HTR-8/SVneo (cell line): ENCODE measurements around the gene INTS11.
A peak's percentile ranks its signal among the peaks of the same experiment; 100 is the strongest.
"Not testable (repeated sequence)": the region's sequence is repeated elsewhere in the genome, so short reads cannot be mapped to it uniquely, and the experiment has no call there.

Experiments used
- DNase-seq: peaks from one replicate; pipeline ENCODE4 v3.0.0; 2011; ENCODE audit warnings: low spot score, mixed read lengths; ENCODE audit not compliant: insufficient read length
- FAIRE-seq: peaks from 2 replicates; lab custom pipeline; 2011; peaks lifted over from hg19 to GRCh38; lab: Jason Lieb, UNC

The INTS11 gene

GRCh38 chr1:1316199-1316598 lies 8.3 kb downstream of the INTS11 start:
- FAIRE-seq, DNase-seq: not testable (repeated sequence)

GRCh38 chr1:1315435-1315954 lies 9.0 kb downstream of the INTS11 start:
- no peak for FAIRE-seq
- DNase-seq, result no peak

DNA sequence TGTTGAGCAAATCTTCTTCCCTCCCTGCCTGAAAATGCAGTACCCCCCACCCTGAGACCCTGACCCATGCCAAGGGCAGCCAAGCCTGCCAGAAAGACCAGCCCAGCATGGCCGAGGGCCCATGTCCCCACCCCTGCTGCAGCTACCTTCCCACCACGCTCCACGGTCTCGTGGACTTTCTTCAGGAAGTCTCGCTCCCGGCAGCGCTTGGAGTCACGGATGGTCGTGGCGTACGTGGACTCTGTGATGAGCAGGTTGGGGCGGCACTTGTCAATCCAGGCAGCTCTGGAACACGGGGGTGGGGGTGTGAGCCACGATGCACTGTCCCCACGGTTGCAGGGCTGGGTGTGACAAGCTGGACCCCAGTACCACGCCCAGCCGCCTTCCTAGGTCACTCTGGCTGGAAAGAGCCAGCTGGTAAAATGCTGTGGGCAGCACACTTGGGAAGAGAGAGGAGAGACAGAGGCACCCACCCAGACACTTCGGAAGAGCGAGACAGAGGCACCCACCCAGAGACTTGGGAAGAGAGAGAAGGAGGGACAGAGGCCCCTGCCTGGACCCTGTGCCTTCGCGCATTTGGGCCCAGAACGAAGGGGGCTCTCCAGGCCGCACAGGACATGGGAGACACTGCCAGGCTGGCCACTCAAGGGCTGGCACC lies 9.7 kb downstream of the INTS11 start:
- DNase-seq, result no peak
- no peak for FAIRE-seq

- DNase-seq (no peak), FAIRE-seq (no peak)
Measured at GRCh38 chr1:1314237-1314586, 10.2 kb downstream of the INTS11 start.

GRCh38 chr1:1313500-1314236 lies 10.8 kb downstream of the INTS11 start:
- no peak for FAIRE-seq

DNA sequence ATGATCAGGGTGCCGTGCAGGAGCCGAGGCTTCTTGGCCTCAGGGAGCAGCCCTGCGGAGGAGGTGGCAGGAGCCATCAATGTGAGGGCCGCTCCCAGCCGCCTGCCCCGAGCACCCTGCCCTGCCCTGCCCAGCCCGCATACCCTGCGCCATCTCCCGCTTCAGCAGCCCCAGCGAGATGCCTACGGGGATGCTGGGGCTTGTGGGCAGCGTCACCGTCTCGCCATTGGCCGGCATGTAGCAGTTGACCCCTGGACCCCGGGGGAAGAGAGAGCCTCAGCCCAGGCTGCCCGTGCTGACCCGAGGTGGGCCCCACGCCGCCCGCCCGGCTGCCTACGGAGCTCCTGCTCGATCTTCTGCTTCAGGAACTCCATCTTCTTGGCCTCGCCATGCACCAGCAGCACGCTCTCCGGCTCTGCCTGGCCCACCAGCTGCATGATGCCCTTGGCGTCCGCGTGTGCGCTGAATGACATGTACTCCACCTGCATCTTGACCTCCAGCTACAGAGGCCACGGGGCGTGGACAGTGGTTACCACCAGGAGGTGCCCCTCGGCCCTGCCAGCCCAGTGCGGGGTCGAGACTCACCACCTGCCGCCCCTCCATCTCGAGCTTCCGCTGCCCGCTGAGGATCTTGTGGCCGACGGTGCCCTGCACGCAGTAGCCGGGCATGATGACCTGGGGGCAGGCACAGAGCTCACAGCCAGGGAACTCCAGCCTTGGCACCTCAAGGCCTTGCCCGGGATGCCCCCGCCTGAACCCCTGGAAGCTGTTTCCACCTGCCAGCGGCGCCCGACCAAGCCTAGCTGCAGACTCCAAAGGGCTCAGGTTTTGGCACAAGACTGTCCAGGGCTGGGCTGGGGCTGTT lies 11.8 kb downstream of the INTS11 start:
- FAIRE-seq (no peak), DNase-seq (no peak)

More at GRCh38 chr1:1313500-1314236, 10.8 kb downstream of the INTS11 start:
- no peak for DNase-seq

- no peak for FAIRE-seq
Measured at GRCh38 chr1:1311107-1312104, 13.1 kb downstream of the INTS11 start.

GRCh38 chr1:1310476-1311053 lies 13.9 kb downstream of the INTS11 start:
- DNase-seq, result no peak
- FAIRE-seq, result no peak

More at GRCh38 chr1:1311107-1312104, 13.1 kb downstream of the INTS11 start:
- DNase-seq, result no peak

GRCh38 chr1:1310109-1310385 lies 14.4 kb downstream of the INTS11 start:
- FAIRE-seq, result no peak
- DNase-seq, result no peak

DNA sequence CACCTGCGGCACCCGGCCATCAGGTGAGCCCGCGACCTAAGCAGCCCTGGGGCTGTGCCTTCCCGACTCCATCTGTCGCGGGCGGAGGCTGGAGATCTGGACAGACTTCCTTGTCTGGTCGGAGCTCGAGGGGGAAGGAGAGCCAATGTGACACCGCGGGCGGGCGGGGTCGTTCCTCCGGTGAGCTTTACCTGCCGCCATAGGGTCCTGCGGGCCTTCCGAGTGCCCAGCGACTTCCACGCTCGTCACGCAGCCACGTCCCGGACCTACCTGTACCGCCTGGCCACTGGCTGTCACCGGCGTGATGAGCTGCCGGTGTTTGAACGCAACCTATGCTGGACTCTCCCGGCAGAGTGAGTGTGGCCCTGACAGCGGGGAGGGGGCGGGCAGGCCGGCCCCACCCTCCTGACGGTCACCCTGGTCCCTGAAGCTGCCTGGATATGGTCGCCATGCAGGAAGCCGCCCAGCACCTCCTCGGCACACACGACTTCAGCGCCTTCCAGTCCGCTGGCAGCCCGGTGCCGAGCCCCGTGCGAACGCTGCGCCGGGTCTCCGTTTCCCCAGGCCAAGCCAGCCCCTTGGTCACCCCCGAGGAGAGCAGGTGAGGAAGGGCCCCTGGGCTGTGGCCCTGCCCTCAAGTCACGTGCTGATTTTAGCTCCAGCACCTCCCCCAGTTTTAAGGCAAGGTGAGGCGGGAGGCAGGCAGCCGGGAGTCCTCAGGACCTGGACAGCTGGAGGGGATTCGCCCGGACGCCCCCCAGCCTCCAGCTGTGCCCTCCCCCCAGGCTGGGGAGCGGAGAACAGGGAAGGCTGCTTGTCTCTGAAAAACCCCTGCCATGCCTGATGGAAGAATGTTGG lies 15.0 kb downstream of the INTS11 start:
- FAIRE-seq (no peak), DNase-seq (no peak)

DNA sequence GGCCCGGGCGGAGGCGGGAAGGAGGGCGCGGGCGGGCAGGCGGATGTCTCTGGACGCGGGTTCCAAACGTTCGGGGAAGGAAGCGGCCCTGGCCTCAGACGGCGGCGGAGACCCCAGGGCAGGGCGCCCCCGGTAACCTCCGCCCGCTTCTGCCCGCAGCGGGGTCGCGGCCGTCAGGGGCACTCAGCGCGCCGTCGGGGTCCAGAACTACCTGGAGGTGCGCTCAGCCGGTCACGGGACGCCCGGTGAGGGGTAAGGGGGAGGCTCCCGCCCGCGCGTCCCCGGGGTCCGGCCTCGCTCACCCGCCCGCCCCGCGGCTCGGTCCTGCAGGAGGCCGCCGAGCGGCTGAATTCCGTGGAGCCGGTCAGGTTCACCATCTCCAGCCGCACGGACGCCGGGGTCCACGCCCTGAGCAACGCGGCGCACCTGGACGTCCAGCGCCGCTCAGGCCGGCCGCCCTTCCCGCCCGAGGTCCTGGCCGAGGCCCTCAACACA lies 15.7 kb downstream of the INTS11 start:
- FAIRE-seq (no peak), DNase-seq (no peak)

GRCh38 chr1:1307923-1308755 lies 16.3 kb downstream of the INTS11 start, which contains the start of the genes ACAP3 and PUSL1:
Gene ACAP3, minus strand, starts transcription at chr1:1307930. Its CDS starts 115 bp downstream, at chr1:1307815.
Gene PUSL1, plus strand, starts transcription at chr1:1308597. Its CDS starts 47 bp downstream, at chr1:1308644.
- DNase-seq (peak; percentile 91), FAIRE-seq (peak; percentile 92)

- no peak for FAIRE-seq
Measured at GRCh38 chr1:1307261-1307922, 17.1 kb downstream of the INTS11 start.

DNA sequence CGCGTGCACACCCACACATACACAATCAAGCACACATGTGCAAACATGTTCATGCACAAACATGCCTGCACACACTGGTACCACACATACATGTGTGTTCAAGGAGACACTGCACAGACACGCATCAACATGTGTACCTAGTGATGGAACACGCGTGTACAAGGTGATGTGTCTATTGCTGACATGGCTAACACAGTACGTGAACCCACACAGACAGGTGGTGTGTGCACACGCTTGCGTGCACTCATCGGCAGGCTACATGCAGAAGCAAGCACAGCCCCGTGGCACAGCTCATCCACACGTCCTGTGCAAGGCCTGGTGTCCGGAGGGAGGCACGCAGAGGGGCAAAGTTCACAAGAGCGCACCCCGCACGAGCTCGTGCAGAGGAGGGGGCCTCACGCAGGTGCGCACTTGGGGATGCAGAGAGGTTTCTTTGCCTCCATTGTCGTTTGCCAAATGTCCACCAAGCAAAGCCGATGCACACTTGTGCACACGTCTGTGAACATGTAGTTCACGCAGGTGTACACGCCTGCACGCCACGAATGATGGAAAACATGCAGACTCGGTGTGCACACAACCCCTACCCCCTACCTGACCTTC lies 17.7 kb downstream of the INTS11 start:
- FAIRE-seq (peak; percentile 83), DNase-seq (no peak)

More at GRCh38 chr1:1307261-1307922, 17.1 kb downstream of the INTS11 start:
- DNase-seq, result no peak

DNA sequence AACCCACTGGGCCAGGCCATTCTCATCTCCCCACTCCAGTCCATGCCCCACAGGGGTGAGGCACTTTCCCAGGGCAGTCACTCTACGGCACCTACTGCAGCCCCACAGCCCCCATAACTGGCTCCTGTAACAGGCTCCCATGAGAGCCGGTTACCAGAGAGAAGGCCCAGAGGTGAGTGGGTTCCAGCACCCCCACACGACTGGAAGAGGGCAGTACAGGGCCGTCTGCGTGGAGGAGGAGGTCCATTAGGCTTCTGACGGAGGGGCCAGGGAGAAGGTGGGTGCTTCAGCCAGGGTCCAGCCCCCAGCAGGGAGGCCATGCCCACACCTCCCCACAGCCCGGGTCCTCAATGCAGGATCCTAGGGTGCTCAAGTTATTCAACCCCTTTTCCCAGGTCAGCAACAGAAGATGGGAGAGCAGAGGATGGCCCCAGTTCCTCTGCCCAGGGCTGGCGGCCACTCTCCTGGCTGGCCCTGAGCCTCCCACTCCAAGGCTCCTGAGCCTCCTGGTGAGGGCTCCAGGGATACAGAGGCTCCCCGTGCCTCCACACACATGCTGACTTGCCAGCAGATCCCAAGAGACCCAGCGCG lies 18.3 kb downstream of the INTS11 start:
- no peak for FAIRE-seq

More for the DNA sequence above, 18.3 kb downstream of the INTS11 start:
- DNase-seq, result no peak
